NCI-H2107 treated with DMSO at 0.1 percent for 48 hours (cell line): ENCODE measurements around the gene SPINK8.
"Not testable (repeated sequence)": the region's sequence is repeated elsewhere in the genome, so short reads cannot be mapped to it uniquely, and the experiment has no call there.

Source experiments
- DNase-seq: peaks from one replicate; lab custom pipeline; 2025; ENCODE audit not compliant: unreplicated experiment; lab: John Stamatoyannopoulos, UW

The SPINK8 gene

GRCh38 chr3:48331706-48332435 lies 1.6 kb downstream of the SPINK8 start:
- not testable (repeated sequence) for DNase-seq

- no peak for DNase-seq
Observed at GRCh38 chr3:48320996-48321395, 12.5 kb downstream of the SPINK8 start.

GRCh38 chr3:48318713-48319468 lies 14.6 kb downstream of the SPINK8 start:
- no peak for DNase-seq

GRCh38 chr3:48314542-48314941 lies 18.9 kb downstream of the SPINK8 start:
- DNase-seq = no peak

- DNase-seq = no peak
Observed at GRCh38 chr3:48306860-48307530, 26.5 kb downstream of the SPINK8 start.

- DNase-seq = no peak
Observed at GRCh38 chr3:48306290-48306689, 27.2 kb downstream of the SPINK8 start.

- no peak for DNase-seq
Observed at GRCh38 chr3:48305396-48305795, 28.1 kb downstream of the SPINK8 start.

- DNase-seq = no peak
Observed at GRCh38 chr3:48303021-48303420, 30.4 kb downstream of the SPINK8 start.

- no peak for DNase-seq
Observed at GRCh38 chr3:48301800-48302166, 31.7 kb downstream of the SPINK8 start.

GRCh38 chr3:48301020-48301799 lies 32.3 kb downstream of the SPINK8 start, which contains the start of gene NME6:
Gene NME6, minus strand, starts transcription at chr3:48301367.
- DNase-seq = peak; percentile 52

GRCh38 chr3:48299746-48300712 lies 33.4 kb downstream of the SPINK8 start:
- DNase-seq = no peak

- no peak for DNase-seq
Observed at GRCh38 chr3:48297111-48297810, 36.2 kb downstream of the SPINK8 start.

- no peak for DNase-seq
Observed at GRCh38 chr3:48296699-48297098, 36.8 kb downstream of the SPINK8 start.

GRCh38 chr3:48294611-48295263 lies 38.7 kb downstream of the SPINK8 start:
- no peak for DNase-seq

- DNase-seq = no peak
Observed at GRCh38 chr3:48289659-48290058, 43.8 kb downstream of the SPINK8 start.

- no peak for DNase-seq
Observed at GRCh38 chr3:48287034-48287433, 46.4 kb downstream of the SPINK8 start.

- no peak for DNase-seq
Observed at GRCh38 chr3:48286308-48286707, 47.2 kb downstream of the SPINK8 start.

- DNase-seq = no peak
Observed at GRCh38 chr3:48285675-48286074, 47.8 kb downstream of the SPINK8 start.

- no peak for DNase-seq
Observed at GRCh38 chr3:48285132-48285531, 48.3 kb downstream of the SPINK8 start.
